ENCODE results near the gene GALNT9. TPM values are rescaled to one million over a fixed set of nuclear protein-coding genes. Genes with fewer than 3 reads are reported as not detected.

Gene GALNT9
- polyA plus RNA-seq, 2 of the 4 experiments (the other 2 are of a cell fraction): 0.66 to 2.8 TPM

DNA sequence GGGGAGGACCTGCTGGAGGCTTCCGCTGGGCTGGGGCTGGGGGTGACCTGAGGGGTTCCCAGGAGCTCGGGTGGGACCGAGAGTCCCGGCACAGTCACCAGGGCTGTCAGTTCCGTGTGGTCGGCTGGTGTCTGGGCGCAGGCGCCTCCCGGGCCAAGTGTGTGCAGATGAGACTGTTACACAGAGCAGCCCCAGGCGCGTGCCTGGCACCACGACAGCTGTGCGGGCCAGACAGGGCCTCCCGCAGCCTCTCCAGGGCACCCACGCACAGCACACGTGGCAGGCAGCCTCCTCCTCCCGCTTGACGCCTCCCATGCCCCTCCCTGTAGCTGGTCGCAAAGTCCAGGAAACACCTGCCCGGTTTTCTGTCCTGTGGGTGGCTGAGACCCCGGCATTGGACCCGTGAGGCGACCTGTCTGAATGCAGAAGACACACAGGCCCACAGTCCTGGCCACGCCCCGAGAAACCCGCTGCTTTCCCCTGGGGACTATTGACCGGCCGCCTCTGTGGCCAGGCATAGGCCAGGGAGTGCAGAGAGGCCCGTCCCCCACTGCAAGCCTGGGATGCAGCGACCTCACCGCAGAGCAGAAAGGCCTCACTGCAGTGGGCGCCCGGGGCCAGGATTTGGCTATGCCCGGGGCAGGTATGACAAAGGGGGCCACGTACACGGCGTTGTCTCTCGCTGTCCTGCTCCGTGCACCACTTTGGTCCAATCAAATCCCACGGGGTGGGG lies 12.1 kb upstream of the GALNT9 start:
- ChIA-PET CTCF (interaction anchor here (0.8 to 1.7 kb wide), 6 partner anchors 10 to 128 kb away, joined by 3 to 6 read pairs (median 3); no protein-coding TSS in a partner anchor), POLR2A (no interaction called here)
- ATAC-seq (no peak), DNase-seq (ENCODE audit: low read depth in 1 of 2, low spot score in 1 of 2) (no peak), FAIRE-seq (no peak)
- Histone ChIP-seq H3K4me1 (no peaks in the 10 kb centered on the region), H3K9me3 (no peaks in the 10 kb centered on the region), H3K4me3 (no peak overlapping the region), H3K4me2 (no peak overlapping the region), H3K27ac (no peak overlapping the region)
- TF ChIP-seq SMC3 (IDR thresholded peaks at IDR 0.05) (no peak), ZNF302 (CRISPR knock-in tag; IDR thresholded peaks at IDR 0.05) (no peak), KDM1A (IDR thresholded peaks at IDR 0.05; ENCODE audit: low read depth) (no peak), RAD21 (conservative IDR thresholded peaks at IDR 0.05 in 1 of 2, IDR thresholded peaks at IDR 0.05 in 1 of 2) (no peak), MAFK (IDR thresholded peaks at IDR 0.05; ENCODE audit: partially characterized antibody) (no peak), NR3C1 (IDR thresholded peaks at IDR 0.05) (no peak), NPAS2 (CRISPR knock-in tag; IDR thresholded peaks at IDR 0.05; ENCODE audit: borderline replicate concordance) (no peak), ZC3H11A (IDR thresholded peaks at IDR 0.05) (no peak)
- TF ChIP-seq, protein P1, sequence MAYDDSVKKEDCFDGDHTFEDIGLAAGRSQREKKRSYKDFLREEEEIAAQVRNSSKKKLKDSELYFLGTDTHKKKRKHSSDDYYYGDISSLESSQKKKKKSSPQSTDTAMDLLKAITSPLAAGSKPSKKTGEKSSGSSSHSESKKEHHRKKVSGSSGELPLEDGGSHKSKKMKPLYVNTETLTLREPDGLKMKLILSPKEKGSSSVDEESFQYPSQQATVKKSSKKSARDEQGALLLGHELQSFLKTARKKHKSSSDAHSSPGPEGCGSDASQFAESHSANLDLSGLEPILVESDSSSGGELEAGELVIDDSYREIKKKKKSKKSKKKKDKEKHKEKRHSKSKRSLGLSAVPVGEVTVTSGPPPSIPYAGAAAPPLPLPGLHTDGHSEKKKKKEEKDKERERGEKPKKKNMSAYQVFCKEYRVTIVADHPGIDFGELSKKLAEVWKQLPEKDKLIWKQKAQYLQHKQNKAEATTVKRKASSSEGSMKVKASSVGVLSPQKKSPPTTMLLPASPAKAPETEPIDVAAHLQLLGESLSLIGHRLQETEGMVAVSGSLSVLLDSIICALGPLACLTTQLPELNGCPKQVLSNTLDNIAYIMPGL (CRISPR knock-in tag; IDR thresholded peaks at IDR 0.05; ENCODE audit: borderline replicate concordance): no peak
- TF ChIP-seq, protein P2, sequence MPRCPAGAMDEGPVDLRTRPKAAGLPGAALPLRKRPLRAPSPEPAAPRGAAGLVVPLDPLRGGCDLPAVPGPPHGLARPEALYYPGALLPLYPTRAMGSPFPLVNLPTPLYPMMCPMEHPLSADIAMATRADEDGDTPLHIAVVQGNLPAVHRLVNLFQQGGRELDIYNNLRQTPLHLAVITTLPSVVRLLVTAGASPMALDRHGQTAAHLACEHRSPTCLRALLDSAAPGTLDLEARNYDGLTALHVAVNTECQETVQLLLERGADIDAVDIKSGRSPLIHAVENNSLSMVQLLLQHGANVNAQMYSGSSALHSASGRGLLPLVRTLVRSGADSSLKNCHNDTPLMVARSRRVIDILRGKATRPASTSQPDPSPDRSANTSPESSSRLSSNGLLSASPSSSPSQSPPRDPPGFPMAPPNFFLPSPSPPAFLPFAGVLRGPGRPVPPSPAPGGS (IDR thresholded peaks at IDR 0.05): no peak
- WGBS (ENCODE audit: missing lambda C conversion rate): 70% methylated on average over 37 of the region's 40 CpGs

DNA sequence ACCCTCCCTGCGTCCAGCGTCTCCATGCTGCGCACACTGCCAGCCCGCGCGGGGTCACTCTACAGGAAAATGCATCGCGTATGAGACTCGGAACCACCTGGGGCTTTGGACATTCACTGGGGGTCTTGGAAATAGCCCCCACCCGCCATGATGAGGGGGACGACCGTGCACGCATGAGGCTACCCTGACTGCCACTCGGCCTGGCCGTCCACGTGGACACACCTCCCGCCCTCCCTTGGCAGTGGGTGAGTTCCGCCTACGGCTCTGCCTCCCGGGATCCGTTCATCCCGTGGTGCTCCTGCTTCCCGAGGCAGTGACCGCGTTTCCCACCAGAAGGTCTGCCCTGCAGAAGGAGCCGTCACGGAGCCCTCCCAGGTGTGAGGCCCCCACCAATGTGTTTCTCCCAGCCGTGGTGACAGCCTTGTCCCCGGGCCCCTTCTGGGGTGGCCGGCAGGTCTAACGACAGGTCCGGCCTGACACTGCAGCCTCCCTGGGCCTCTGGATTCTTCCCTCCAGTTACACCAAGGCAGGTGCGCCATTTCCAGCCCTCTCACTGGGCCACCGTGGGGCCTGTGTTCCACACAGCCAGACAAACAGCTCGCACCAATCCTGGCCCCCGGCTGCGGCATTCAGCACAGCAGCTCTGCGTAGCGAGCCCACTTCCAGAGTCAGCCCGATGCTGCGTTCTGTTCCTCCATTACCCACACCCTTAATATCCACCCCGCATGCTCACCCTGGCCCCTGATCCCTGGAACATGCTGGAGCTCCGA lies 11.1 kb upstream of the GALNT9 start:
- H3K4me3 ChIP-seq: no peak overlapping the region
- CTCF ChIA-PET: interaction anchor here (0.8 to 1.7 kb wide), 5 partner anchors 12 to 127 kb away, joined by 3 to 4 read pairs (median 3); no protein-coding TSS in a partner anchor
- no peaks in the 10 kb centered on the region for H3K4me1 ChIP-seq
- H3K4me2 ChIP-seq: no peak overlapping the region
- H3K9me3 ChIP-seq: no peaks in the 10 kb centered on the region
- FAIRE-seq (no peak), DNase-seq (ENCODE audit: low read depth in 1 of 2, low spot score in 1 of 2) (no peak), ATAC-seq (no peak)
- WGBS (ENCODE audit: missing lambda C conversion rate): 78% methylated on average over 40 of the region's 43 CpGs
- H3K27ac ChIP-seq: no peak overlapping the region
- POLR2A ChIA-PET: no interaction called here
- TF ChIP-seq CBX2 (IDR thresholded peaks at IDR 0.05; ENCODE audit: borderline replicate concordance, low read depth) (no peak), KDM5A (IDR thresholded peaks at IDR 0.05) (no peak), MAZ (IDR thresholded peaks at IDR 0.05; ENCODE audit: borderline replicate concordance, low read depth, low read length) (no peak), TFCP2L1 (CRISPR knock-in tag; IDR thresholded peaks at IDR 0.05) (no peak), RCOR1 (IDR thresholded peaks at IDR 0.05; ENCODE audit: low read depth, low read length) (no peak), PHF8 (IDR thresholded peaks at IDR 0.05; ENCODE audit: borderline replicate concordance, low read depth) (no peak), FOSB (CRISPR knock-in tag; IDR thresholded peaks at IDR 0.05) (no peak), FOSL2 (IDR thresholded peaks at IDR 0.05) (no peak), FOSL2 (CRISPR knock-in tag; IDR thresholded peaks at IDR 0.05) (no peak), JUNB (IDR thresholded peaks at IDR 0.05) (no peak), GATA3 (IDR thresholded peaks at IDR 0.05; ENCODE audit: borderline replicate concordance) (no peak), CHD2 (IDR thresholded peaks at IDR 0.05; ENCODE audit: low read length, partially characterized antibody) (no peak), HOXB13 (CRISPR knock-in tag; IDR thresholded peaks at IDR 0.05; ENCODE audit: low read depth) (no peak), HEYL (CRISPR knock-in tag; IDR thresholded peaks at IDR 0.05) (no peak), CHD4 (IDR thresholded peaks at IDR 0.05; ENCODE audit: borderline replicate concordance) (no peak), JUN (IDR thresholded peaks at IDR 0.05) (no peak)
- TF ChIP-seq, protein P3, sequence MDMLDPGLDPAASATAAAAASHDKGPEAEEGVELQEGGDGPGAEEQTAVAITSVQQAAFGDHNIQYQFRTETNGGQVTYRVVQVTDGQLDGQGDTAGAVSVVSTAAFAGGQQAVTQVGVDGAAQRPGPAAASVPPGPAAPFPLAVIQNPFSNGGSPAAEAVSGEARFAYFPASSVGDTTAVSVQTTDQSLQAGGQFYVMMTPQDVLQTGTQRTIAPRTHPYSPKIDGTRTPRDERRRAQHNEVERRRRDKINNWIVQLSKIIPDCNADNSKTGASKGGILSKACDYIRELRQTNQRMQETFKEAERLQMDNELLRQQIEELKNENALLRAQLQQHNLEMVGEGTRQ (IDR thresholded peaks at IDR 0.05): no peak
- TF ChIP-seq, protein P4, sequence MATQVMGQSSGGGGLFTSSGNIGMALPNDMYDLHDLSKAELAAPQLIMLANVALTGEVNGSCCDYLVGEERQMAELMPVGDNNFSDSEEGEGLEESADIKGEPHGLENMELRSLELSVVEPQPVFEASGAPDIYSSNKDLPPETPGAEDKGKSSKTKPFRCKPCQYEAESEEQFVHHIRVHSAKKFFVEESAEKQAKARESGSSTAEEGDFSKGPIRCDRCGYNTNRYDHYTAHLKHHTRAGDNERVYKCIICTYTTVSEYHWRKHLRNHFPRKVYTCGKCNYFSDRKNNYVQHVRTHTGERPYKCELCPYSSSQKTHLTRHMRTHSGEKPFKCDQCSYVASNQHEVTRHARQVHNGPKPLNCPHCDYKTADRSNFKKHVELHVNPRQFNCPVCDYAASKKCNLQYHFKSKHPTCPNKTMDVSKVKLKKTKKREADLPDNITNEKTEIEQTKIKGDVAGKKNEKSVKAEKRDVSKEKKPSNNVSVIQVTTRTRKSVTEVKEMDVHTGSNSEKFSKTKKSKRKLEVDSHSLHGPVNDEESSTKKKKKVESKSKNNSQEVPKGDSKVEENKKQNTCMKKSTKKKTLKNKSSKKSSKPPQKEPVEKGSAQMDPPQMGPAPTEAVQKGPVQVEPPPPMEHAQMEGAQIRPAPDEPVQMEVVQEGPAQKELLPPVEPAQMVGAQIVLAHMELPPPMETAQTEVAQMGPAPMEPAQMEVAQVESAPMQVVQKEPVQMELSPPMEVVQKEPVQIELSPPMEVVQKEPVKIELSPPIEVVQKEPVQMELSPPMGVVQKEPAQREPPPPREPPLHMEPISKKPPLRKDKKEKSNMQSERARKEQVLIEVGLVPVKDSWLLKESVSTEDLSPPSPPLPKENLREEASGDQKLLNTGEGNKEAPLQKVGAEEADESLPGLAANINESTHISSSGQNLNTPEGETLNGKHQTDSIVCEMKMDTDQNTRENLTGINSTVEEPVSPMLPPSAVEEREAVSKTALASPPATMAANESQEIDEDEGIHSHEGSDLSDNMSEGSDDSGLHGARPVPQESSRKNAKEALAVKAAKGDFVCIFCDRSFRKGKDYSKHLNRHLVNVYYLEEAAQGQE (IDR thresholded peaks at IDR 0.05): no peak

All from A549 (cell line).